Coronary artery (tissue), 2 donors: ENCODE results near the gene RPS6KB1.
"Not testable (repeated sequence)": the region's sequence is repeated elsewhere in the genome, so short reads cannot be mapped to it uniquely, and the experiment has no call there.

Experiments
- DNase-seq: peaks from one replicate; pipeline ENCODE4 v3.0.0-alpha.2; 2017; ENCODE audit warnings: low spot score
- H3K27ac ChIP-seq, 2 donors: fragments of 200-600 bp; sonication (generic); one replicate each; pipeline ENCODE4 v1.5.1; 2016 to 2019
- H3K4me3 ChIP-seq: fragments of 200-600 bp; sonication (generic); 2 replicates; pipeline ENCODE4 v1.5.1; 2016; ENCODE audit warnings: mild to moderate bottlenecking, moderate library complexity
- TF ChIP-seq, protein P1 (sequence below): fragments of 200-600 bp; sonication (generic); IDR thresholded peaks from one replicate; pipeline ENCODE4 v1.5.1; 2019; ENCODE audit warnings: antibody characterized with exemption

RPS6KB1 gene

DNA sequence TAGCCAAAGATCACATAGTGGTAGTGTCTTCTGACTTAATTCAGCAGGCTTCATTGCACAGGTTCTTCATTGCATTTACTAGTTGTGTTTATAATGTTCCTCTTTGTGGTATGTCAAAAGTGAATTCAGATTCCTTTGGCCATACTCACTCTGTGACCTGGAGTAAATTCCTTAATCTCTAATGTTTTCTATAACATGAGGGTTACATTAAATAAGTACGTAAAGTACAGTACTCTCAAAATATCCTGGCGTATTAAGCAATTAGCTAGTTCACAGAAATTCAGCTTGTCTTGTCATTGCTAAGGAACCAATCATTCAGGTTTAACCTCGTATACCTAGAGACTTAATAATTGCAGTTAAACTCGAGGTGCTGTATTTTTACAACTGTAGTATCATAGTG lies 4.2 kb downstream of the RPS6KB1 start:
- TF ChIP-seq, protein P1, sequence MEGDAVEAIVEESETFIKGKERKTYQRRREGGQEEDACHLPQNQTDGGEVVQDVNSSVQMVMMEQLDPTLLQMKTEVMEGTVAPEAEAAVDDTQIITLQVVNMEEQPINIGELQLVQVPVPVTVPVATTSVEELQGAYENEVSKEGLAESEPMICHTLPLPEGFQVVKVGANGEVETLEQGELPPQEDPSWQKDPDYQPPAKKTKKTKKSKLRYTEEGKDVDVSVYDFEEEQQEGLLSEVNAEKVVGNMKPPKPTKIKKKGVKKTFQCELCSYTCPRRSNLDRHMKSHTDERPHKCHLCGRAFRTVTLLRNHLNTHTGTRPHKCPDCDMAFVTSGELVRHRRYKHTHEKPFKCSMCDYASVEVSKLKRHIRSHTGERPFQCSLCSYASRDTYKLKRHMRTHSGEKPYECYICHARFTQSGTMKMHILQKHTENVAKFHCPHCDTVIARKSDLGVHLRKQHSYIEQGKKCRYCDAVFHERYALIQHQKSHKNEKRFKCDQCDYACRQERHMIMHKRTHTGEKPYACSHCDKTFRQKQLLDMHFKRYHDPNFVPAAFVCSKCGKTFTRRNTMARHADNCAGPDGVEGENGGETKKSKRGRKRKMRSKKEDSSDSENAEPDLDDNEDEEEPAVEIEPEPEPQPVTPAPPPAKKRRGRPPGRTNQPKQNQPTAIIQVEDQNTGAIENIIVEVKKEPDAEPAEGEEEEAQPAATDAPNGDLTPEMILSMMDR, result no peak
- Histone ChIP-seq H3K4me3 (no peak overlapping the region), H3K27ac (no peak overlapping the region)
- DNase-seq, result no peak

DNA sequence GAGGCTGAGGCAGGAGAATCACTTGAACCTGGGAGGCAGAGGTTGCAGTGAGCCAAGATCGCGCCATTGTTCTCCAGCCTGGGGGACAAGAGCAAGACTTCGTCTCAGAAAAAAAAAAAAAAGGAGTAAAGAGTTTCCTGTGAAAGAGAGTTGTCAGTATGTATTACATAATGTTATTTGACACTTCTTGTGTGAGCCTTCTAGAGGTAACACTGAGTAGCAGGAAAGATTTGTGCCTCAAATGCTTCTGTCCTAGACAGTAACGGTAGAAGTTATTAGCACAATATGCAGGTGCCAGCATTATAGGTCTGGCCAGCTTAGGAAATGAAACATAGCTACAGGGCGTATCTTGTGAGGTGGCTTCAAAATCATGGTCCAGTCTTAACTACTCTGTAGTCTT lies 6.2 kb downstream of the RPS6KB1 start:
- TF ChIP-seq, protein P1, result no peak
- DNase-seq, result no peak
- Histone ChIP-seq H3K4me3 (no peak overlapping the region), H3K27ac (no peak overlapping the region)

DNA sequence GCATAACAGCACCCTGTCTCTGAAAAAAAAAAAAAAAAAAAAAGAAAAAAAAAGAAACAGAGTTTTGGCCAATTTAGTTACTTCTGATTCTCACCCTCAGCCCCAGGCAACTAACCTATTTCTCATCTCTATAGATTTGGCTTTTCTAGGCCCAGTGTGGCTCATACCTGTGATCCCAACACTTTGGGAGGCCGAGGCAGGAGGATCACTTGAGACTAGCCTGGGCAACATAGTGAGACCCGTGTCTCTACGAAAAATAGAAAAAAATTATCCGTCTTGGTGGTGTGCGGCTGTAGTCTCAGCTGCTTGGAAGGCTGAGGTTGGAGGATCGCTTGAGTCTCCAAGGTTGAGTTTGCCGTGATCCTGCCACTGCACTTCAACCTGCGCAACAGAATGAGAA lies 8.7 kb downstream of the RPS6KB1 start:
- no peak for DNase-seq
- Histone ChIP-seq H3K4me3 (no peak overlapping the region), H3K27ac (no peak overlapping the region)
- TF ChIP-seq, protein P1, result no peak

DNA sequence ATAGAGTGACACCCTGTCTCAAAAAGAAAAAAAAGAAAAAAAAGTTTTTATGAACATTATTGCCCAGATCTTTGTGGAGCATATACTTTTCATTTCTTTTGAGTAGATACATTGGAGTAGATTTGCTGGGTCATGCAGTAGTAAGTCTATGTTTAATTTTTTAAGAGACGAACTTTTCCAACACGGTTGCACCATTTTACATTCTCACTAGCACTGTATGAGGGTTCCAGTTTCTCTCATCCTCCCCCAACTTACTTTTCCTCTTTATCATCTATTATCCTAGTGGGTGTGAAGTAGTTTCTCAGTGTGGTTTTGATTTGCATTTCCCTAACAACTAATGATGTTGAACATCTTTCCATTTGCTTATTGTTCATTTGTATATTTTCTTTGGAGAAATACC lies 10.5 kb downstream of the RPS6KB1 start:
- TF ChIP-seq, protein P1, result no peak
- Histone ChIP-seq H3K27ac (no peak overlapping the region), H3K4me3 (no peak overlapping the region)
- DNase-seq, result no peak

DNA sequence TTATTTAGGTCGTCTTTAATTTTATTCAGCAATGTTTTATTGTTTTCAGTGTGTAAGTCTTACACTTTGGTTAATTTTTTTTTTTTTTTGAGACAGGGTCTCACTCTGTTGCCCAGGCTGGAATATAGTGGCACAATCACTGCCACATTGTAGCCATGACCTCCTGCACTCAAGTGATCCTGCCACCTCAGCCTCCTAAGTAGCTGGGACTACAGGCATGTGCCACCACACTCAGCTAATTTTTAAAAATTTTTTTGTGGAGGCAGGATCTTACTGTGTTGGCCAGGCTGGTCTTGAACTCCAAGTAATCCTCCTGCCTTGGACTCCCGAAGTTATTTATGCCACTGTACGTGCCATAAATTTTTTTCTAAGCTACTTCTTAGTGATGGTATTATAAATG lies 14.5 kb downstream of the RPS6KB1 start:
- H3K27ac ChIP-seq, result no peak overlapping the region
- no peak for DNase-seq
- TF ChIP-seq, protein P1, result no peak
- no peak overlapping the region for H3K4me3 ChIP-seq

DNA sequence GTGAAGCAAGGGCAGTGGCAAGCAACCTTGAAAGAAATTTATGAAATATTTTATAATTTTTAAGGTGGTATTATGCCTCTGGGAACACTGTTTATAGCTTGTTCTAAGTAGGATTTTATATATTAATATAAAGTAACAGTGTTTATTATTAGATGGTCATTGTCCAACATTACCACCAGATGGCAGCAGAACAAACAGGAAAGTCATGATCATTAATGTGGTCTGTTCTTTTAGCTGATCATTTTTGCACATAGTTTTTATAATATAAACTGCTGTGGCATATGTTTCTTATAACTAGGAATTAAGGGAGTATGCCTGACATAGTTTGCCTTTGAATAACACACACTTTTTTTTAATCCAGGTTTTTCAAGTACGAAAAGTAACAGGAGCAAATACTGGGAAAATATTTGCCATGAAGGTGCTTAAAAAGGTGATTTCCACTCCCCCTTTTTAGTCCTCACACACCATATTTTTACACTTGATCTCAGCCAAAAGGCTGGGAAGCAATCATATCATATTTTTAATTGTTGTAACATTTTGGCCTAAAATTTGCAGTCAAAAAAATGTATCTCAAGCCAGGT lies 21.4 kb downstream of the RPS6KB1 start:
- TF ChIP-seq, protein P1, result peak; percentile 34
- Histone ChIP-seq H3K27ac (no peak overlapping the region), H3K4me3 (no peak overlapping the region)
- DNase-seq, result no peak

DNA sequence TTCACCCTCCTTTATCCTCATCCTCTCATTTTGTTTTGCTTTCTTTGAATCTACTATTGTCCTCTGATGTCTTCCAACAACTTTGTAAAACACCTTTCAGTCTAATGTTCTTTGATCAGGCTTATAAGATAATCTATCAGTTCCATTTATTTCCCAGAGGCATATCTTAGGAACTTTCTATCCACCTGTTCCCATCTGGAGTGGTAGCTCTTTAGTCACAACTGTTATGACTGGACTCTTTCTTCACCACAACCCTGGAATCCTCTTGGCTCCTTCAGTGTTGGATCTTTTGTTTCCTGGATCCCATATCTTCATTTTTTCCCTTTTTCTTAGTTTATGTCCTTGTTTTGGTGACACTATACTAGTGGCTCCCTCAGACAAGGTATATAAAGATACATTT lies 23.5 kb downstream of the RPS6KB1 start:
- no peak for DNase-seq
- no peak overlapping the region for H3K27ac ChIP-seq
- no peak overlapping the region for H3K4me3 ChIP-seq
- TF ChIP-seq, protein P1, result no peak

DNA sequence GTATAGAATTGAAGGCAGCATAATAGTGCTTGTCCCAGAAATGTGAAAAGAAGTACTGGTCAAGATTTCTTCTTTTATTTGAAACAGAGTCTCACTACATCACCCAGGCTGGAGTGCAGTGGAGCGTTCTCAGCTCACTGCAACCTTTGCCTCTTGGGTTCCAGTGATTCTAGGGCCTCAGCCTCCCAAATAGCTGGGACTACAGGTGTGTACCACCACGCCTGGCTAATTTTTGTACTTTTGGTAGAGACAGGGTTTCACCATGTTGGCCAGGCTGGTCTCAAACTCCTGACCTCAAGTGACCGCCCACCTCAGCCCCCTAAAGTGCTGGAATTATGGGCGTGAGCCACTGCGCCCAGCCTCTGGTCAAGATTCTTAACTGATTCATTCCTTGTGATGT lies 27.7 kb downstream of the RPS6KB1 start:
- not testable (repeated sequence) for H3K27ac ChIP-seq, H3K4me3 ChIP-seq, DNase-seq

DNA sequence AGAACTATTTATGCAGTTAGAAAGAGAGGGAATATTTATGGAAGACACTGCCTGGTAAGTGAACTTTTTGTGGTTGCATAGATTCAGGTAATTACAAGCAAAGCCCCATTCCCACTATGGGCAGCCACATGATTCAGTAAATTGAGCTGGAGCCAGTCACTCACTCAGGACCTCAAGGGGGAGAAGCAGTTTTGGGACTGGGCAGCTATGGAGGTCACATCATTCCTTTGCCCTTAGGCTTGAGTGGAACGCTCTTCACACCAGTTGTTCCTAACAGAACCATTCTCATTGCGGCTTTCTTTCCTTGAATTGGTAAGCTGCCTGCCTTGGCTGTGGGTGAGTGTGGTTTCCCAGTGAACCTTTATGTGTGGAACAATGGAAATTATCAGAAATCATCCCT lies 37.2 kb downstream of the RPS6KB1 start:
- DNase-seq, H3K27ac ChIP-seq, H3K4me3 ChIP-seq: not testable (repeated sequence)

DNA sequence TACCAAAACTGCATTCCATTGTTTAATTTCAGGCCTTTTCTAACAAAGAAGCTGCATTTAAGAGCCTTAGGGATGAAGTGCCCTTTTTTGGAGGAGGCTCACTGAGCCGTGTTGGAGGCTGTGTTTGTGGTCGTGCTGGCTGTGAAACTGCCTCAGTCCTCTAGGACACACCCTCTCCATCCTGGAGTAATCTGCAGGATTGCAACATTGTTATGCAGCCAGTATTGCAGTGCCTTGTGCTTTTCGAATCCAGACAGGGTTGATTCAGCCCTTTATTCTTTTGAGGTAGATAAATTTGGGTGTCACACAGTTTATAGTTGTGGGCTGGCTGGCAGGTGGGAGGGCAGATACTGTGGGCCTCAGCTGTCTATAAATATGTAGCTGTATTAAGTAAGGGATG lies 37.8 kb downstream of the RPS6KB1 start:
- not testable (repeated sequence) for H3K4me3 ChIP-seq, DNase-seq, H3K27ac ChIP-seq

DNA sequence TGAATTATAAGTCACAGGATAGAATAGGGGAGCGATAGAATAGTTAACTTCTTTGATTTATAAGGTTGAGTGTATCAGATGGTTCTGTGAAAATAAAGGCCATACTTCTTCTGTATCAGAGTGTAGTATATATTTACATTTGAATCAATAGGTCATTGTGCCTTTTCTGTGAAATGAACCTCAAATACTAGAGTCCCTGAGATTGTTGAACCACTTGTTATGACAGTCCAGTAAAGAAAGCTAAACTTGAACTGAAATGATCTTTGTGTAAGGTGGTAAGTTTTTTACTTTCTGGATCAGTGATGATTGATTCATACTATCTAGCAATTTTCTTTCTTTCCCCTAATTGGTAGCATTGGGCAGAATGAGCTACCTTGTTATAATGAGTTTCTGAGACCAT lies 40.4 kb downstream of the RPS6KB1 start:
- not testable (repeated sequence) for H3K4me3 ChIP-seq, H3K27ac ChIP-seq, DNase-seq
